NT2/D1 (cell line): ENCODE data around the gene ICAM3.
A peak's percentile ranks its signal among the peaks of the same experiment; 100 is the strongest.

Experiments
- DNase-seq: peaks from one replicate; pipeline ENCODE4 v3.0.0-alpha.2; 2011; ENCODE audit warnings: low read depth, low spot score
- H3K27me3 ChIP-seq: 2 replicates; pipeline ENCODE4 v1.6.0; 2011; ENCODE audit warnings: mild to moderate bottlenecking; ENCODE audit not compliant: insufficient read length, insufficient read depth
- H3K36me3 ChIP-seq: 2 replicates; pipeline ENCODE4 v1.6.1; 2011; ENCODE audit warnings: mild to moderate bottlenecking, low read length, mixed read lengths; ENCODE audit not compliant: insufficient read depth, insufficient read length
- H3K4me1 ChIP-seq: 2 replicates; pipeline ENCODE4 v1.5.1; 2011; ENCODE audit not compliant: insufficient read depth, insufficient read length
- H3K4me3 ChIP-seq: 2 replicates; pipeline ENCODE4 v1.5.1; 2011; ENCODE audit warnings: low read depth; ENCODE audit not compliant: insufficient read length
- H3K9ac ChIP-seq: 2 replicates; pipeline ENCODE4 v1.6.0; 2011; ENCODE audit warnings: low read depth; ENCODE audit not compliant: insufficient read length
- H3K9me3 ChIP-seq: 2 replicates; pipeline ENCODE4 v1.5.1; 2011; ENCODE audit warnings: mild to moderate bottlenecking, low read length; ENCODE audit not compliant: insufficient read depth
- SUZ12 ChIP-seq: IDR thresholded peaks from 2 replicates; pipeline ENCODE4 v1.6.1; 2011; ENCODE audit not compliant: insufficient read length, insufficient read depth; ENCODE audit errors: extremely low read depth
- YY1 ChIP-seq: IDR thresholded peaks from 2 replicates; pipeline ENCODE4 v1.6.1; 2011; ENCODE audit not compliant: insufficient read length, insufficient read depth
- ZNF274 ChIP-seq: IDR thresholded peaks from 2 replicates; pipeline ENCODE4 v1.6.1; 2011; ENCODE audit warnings: mild to moderate bottlenecking, low read depth, low read length

ICAM3 gene

GRCh38 chr19:10321874-10322835, 17.3 kb downstream of the ICAM3 start:
- no peak for DNase-seq
- H3K9ac ChIP-seq: no peak overlapping the region
- H3K4me3 ChIP-seq: no peak overlapping the region
- H3K4me1 ChIP-seq: peaks cover 7% of the 10 kb centered on the region
- H3K9me3 ChIP-seq: no peaks in the 10 kb centered on the region
- H3K27me3 ChIP-seq: no peaks in the 10 kb centered on the region
- H3K36me3 ChIP-seq: peaks cover 91% of the 10 kb centered on the region
- TF ChIP-seq ZNF274 (no peak), YY1 (no peak), SUZ12 (no peak)

- H3K36me3 ChIP-seq: peaks cover 91% of the 10 kb centered on the region
- no peak for TF ChIP-seq SUZ12
- no peak for TF ChIP-seq YY1
- no peak for TF ChIP-seq ZNF274
- no peaks in the 10 kb centered on the region for H3K27me3 ChIP-seq
- H3K9ac ChIP-seq: no peak overlapping the region
- DNase-seq: no peak
- no peak overlapping the region for H3K4me3 ChIP-seq
- H3K9me3 ChIP-seq: no peaks in the 10 kb centered on the region
- H3K4me1 ChIP-seq: peaks cover 9% of the 10 kb centered on the region
These were observed 18.0 kb downstream of the ICAM3 start for GRCh38 chr19:10321417-10321797.

GRCh38 chr19:10320602-10321416, 18.6 kb downstream of the ICAM3 start:
- Histone ChIP-seq H3K4me3 (no peak overlapping the region), H3K9ac (no peak overlapping the region), H3K27me3 (no peaks in the 10 kb centered on the region), H3K4me1 (peaks cover 12% of the 10 kb centered on the region), H3K36me3 (peaks cover 91% of the 10 kb centered on the region), H3K9me3 (no peaks in the 10 kb centered on the region)
- TF ChIP-seq YY1 (no peak), ZNF274 (no peak), SUZ12 (no peak)
- no peak for DNase-seq

- H3K9ac ChIP-seq: no peak overlapping the region
These were observed 20.4 kb downstream of the ICAM3 start for GRCh38 chr19:10318807-10319682.

GRCh38 chr19:10317857-10318462, 21.5 kb downstream of the ICAM3 start:
- no peaks in the 10 kb centered on the region for H3K9me3 ChIP-seq
- TF ChIP-seq SUZ12 (no peak), YY1 (no peak), ZNF274 (no peak)
- peaks cover 76% of the 10 kb centered on the region for H3K36me3 ChIP-seq
- no peak overlapping the region for H3K4me3 ChIP-seq
- peaks cover 10% of the 10 kb centered on the region for H3K4me1 ChIP-seq
- H3K9ac ChIP-seq: no peak overlapping the region
- H3K27me3 ChIP-seq: no peaks in the 10 kb centered on the region
- no peak for DNase-seq

More at GRCh38 chr19:10318807-10319682, 20.4 kb downstream of the ICAM3 start:
- Histone ChIP-seq H3K4me3 (no peak overlapping the region), H3K9me3 (no peaks in the 10 kb centered on the region), H3K4me1 (peaks cover 12% of the 10 kb centered on the region), H3K36me3 (peaks cover 78% of the 10 kb centered on the region), H3K27me3 (no peaks in the 10 kb centered on the region)
- TF ChIP-seq ZNF274: no peak
- TF ChIP-seq SUZ12: no peak
- no peak for TF ChIP-seq YY1
- no peak for DNase-seq

GRCh38 chr19:10317045-10317856, 22.2 kb downstream of the ICAM3 start:
- TF ChIP-seq SUZ12 (no peak), ZNF274 (no peak)
- no peak overlapping the region for H3K4me3 ChIP-seq
- peaks cover 71% of the 10 kb centered on the region for H3K36me3 ChIP-seq
- H3K27me3 ChIP-seq: no peaks in the 10 kb centered on the region
- DNase-seq: no peak
- H3K4me1 ChIP-seq: peaks cover 8% of the 10 kb centered on the region
- no peaks in the 10 kb centered on the region for H3K9me3 ChIP-seq
- H3K9ac ChIP-seq: peak overlapping the region; percentile 21
